G401 (cell line): Measurements from ENCODE around the gene CALHM1. TPM values are rescaled to one million over a fixed set of nuclear protein-coding genes. Genes with fewer than 3 reads are reported as not detected.
"Not testable (repeated sequence)": the region's sequence is repeated elsewhere in the genome, so short reads cannot be mapped to it uniquely, and the experiment has no call there.

ENCODE experiments used
- DNase-seq: peaks from one replicate; pipeline ENCODE4 v3.0.0-alpha.2; 2015; ENCODE audit warnings: low spot score
- in situ Hi-C: cut with HindIII; loops from 2 replicates; pipeline ENCODE4 v1.10.0; 2016; ENCODE audit warnings: low sequenced_read_pairs, mixed read lengths
- total RNA-seq: library from RNA; depleted of rRNA; stranded (reverse); fragments of >200 nt; shearing (Covaris generic); gene quantifications from 2 replicates; pipeline ENCODE4 v1.2.3, GENCODE V29; 2014

The CALHM1 gene
- total RNA-seq, 1 experiment from 2014 or later: not detected

DNA sequence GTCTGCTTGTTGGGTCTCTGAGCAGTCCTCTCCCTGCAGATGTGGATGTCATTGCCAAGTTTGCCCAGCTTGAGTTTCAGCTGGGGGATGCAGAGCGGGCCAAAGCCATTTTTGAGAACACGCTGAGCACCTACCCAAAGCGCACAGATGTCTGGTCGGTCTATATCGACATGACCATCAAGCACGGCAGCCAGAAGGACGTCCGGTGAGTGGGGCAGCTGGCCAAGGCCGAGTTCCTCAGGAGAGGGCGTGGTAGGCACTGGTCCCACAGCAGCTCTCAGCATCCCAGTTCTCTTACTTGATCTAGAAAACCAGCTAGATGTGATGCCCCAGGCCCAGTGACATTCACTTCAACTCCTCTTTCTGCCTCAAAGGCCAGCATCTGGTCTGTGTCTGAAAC, 14.2 kb downstream of the CALHM1 start:
- in situ Hi-C loops: no loop called here
- DNase-seq: no peak

DNA sequence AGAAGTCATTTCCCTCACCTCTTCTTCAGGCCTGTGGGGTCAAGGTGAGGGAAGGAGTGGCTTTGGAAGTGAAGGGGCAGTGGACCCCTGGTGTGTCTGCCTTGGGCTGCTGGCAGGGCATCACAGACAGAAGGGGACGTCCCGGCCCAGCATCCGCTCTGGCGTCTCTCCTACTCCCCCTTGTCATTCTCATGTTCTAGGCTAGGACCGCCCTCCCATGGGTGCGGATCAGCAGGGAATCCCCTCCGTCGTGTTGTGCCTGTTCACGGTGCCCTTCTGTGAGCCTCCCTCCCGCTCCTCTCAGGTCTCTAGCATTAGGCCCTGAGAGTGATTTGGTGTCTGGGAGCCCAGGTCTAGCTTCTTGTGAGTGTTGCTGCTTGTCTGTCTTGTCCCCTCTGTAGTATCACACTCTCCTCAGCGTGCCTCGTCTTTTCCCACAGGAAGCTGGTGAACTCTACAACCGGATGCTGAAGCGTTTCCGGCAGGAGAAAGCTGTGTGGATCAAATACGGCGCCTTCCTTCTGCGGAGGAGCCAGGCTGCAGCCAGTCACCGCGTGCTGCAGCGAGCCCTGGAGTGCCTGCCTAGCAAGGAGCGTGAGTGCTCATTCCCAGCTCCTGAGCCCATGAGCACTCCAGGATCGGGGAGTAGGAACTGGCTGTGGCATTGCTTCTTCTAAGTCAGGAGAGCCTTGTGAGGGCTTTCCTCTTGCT, 15.1 kb downstream of the CALHM1 start:
- no peak for DNase-seq
- in situ Hi-C loops: no loop called here

DNA sequence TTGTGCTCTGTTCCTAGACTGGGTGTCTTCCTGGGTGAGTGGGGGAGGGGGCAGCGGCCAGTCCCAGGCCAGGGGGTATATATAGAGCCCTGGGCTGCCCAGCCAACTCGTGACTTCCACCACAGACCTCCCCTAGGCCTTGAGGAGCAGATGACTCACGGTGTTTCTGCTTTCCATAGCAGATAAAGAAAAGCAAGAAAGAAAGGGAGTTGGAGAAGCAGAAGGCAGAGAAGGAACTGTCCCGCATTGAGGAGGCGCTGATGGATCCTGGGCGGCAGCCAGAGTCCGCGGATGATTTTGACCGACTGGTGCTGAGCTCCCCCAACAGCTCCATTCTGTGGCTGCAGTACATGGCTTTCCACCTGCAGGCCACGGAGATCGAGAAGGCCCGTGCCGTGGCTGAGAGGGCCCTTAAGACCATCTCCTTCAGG, 16.7 kb downstream of the CALHM1 start:
- DNase-seq: no peak
- in situ Hi-C loops: no loop called here

DNA sequence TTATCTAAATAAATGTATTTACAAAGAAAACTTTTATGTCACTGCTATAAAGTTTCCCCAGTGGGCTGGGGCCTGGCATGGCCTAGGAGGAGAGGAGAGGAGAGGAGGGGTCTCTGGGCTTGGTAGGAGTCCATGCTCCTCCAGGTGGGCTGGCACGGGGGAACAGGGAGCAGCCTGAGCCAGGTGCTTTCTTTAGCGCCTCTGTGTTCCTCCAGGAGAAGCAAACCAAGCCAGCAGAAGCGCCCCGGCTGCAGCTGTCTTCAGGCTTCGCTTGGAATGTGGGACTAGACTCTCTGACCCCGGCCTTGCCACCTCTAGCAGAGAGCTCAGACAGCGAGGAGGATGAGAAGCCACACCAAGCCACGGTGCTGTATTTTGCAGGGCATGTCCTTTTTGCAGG, 17.1 kb downstream of the CALHM1 start:
- in situ Hi-C loops: no loop called here
- no peak for DNase-seq

DNA sequence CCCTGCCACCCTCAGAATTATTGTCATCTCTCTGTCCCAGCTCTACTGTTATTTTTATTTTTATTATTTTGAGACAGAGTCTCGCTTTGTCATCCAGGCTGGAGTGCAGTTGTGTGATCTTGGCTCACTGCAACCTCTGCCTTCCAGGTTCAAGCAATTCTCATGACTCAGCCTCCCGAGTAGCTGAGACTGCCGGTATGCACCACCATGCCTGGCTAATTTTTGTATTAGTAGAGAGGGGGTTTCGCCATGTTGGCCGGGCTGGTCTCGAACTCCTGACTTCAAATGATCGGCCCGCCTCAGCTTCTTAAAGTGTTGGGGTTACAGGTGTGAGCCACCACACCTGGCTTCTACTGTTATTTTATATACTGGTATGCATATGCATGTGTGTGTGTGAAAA, 17.5 kb downstream of the CALHM1 start:
- DNase-seq: no peak
- in situ Hi-C loops: no loop called here

DNA sequence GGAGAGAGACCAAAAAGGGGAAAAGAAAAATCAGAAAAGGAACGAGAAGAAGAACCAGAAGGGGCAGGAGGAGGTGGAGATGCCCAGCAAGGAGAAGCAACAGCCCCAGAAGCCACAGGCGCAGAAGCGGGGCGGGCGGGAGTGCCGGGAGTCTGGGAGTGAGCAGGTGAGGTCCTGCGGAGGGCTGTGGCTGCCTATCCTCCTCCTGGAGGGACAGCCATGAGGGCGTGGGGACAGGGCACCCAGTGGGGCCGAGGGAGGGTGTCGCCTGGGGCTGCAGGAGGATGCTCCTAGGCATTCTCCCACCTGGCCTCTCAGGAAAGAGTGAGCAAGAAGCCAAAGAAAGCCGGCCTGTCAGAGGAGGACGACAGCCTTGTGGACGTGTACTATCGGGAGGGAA, 18.3 kb downstream of the CALHM1 start:
- DNase-seq: no peak
- in situ Hi-C loops: no loop called here

DNA sequence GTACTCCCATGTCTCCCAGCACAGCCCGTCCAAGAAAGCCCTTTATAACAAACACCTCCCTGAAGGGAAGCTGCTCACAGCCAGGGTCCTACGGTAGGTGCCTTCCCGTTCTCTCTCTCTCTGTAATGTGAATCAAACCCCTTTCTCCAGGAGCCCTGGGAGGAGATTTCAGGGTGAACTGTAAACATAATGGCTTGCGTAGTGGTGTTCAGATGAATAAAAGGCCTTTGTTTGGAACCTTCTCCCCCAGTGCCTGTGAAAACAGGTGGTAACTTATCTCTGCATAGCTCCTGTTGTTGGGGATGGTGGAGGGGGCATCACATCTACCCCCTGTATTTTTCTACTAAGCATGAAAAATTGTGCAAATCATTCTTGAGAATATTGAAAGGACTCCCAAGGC, 18.9 kb downstream of the CALHM1 start:
- no peak for DNase-seq
- in situ Hi-C loops: no loop called here

DNA sequence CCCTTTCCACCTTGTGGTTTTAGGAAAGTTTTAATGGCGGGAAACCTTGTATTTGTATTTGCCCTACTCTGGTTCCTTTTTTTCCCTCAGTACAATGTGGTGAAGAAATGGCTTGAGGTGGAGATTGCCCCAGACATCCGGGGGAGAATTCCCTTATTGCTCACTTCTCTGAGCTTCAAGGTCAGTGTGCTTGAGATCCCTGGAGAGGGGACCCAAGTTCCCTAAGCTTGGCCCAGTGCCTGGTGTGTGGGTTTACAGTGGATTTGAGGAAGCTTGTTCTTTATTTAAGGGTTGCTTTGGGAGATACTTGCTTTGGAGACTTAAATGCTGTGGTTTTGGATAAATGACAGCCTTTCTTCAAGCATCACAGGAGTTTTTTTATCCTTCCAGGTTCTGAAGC, 24.8 kb downstream of the CALHM1 start:
- no peak for DNase-seq
- in situ Hi-C loops: no loop called here

DNA sequence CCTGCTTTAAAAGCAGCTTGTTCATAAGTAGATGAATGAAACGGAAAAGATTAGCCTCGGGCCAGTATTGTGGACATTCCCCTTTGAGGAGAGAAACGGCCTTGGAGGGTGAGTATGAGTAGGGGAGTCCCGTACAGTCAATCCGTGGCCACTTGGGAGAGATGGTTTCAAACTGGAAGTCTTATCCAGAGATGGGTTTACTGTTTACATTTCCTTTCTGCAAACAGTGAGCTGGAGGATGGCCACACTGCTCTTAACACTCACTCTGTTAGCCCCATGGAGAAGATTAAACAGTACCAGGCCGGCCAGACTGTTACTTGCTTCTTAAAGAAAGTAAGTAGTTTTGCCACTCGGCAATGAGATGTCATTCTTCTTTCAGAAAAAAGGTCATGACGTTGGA, 26.8 kb downstream of the CALHM1 start:
- in situ Hi-C loops: no loop called here
- no peak for DNase-seq

DNA sequence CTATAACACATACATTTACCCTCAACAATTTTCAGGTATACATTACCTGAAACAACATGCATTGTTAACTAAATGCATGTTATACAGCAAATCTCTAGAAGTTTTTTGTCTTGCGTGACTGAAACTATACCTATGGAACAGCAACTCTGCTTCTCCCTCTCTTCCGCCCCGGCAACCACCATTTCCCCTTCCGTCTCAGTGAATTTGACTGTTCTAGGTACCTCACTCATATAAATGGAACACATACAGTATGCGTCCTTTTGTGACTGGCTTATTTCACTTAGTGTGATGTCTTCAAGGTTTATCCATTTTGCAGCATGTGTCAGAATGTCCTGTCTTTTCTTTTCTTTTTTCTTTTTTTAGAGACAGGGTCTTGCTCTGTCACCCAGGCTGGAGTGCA, 29.1 kb downstream of the CALHM1 start:
- in situ Hi-C loops: no loop called here
- DNase-seq: no peak

DNA sequence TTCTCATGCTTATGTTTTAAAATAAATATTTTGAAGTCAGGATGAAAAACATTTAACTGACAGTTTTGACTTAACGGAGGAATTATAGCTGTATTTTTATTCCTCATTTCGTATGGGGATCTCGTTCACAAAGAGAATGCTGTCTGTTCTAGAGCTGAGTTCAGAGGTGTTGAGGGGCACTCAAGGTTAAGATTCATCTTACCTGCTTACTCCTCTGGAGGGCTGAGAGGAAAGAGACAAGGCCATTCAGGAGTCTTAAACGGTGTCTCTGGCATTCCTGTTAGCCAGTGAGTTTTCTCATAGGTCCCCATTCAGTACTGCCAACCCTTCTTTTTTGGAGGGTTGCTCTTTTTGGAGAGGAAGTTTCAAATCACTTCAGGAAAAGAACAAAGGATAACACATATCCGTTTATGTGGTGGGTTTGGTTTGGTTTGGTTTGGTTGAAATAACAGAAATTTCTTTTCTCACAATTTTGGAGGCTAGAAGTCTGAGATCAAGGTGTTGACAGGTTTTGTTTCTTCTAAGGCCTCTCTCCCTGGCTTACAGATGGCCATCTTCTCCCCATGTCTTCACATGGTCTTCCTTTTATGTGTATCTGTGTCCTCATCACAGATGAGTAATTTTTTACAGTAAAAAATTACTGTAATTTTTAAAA, 29.6 kb downstream of the CALHM1 start:
- in situ Hi-C loops: no loop called here

DNA sequence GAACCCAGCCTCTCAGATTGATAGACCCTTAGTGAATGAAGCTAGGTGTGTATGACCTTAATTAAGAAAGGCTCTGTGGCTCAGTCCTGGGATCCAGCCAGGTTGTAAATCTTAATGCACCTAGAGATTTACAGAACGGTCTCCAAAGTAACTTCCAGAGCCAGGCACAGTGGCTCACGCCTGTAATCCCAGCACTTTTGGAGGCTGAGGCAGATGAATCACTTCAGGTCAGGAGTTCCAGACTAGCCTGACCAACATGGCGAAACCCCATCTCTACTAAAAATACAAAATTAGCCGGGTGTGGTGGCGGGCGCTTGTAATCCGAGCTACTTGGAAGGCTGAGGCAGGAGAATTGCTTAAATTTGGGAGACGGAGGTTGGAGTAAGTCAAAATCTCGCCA, 30.8 kb downstream of the CALHM1 start:
- in situ Hi-C loops: no loop called here
- no peak for DNase-seq

More for the DNA sequence above, 29.6 kb downstream of the CALHM1 start:
- DNase-seq: no peak

DNA sequence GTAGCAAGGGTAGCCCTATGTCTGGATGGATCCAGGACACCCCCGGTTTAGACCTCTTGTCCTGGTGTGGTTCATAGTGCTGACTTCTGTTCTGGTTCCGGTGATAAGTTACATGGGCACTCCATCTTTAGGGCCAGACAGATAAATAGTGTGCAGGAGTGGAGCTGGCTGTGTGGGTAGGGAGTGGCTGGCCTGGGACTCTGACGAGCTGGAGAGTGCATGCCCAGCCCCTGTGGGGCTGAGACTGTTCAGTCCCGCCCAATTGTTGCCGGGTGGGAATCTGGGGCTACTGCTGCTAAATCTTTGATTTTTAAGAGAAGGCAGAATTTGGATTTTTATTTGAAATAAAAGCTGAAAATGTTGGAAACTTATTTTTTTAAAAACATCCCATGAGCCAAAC, 35.0 kb downstream of the CALHM1 start:
- DNase-seq: no peak
- in situ Hi-C loops: no loop called here

DNA sequence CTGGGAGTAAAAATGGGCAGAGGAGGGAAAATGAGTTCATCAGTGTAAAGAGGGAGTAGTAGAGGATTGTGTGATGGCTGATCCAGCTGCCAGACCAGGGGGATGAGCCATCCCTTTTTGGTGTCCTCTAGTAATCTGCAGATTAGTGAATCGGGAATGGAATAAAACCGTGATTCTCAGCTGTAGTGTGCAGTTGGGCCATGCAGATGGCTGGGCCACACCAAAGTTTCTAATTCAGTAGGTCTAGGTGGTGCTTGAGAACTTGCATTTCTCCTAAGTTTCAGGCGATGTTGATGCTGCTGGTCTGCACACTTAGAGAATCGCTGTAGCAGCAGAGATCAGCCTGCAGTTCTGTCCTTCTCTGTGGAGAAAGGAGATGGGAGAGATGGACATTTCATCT, 39.6 kb downstream of the CALHM1 start:
- in situ Hi-C loops: no loop called here
- DNase-seq: no peak

DNA sequence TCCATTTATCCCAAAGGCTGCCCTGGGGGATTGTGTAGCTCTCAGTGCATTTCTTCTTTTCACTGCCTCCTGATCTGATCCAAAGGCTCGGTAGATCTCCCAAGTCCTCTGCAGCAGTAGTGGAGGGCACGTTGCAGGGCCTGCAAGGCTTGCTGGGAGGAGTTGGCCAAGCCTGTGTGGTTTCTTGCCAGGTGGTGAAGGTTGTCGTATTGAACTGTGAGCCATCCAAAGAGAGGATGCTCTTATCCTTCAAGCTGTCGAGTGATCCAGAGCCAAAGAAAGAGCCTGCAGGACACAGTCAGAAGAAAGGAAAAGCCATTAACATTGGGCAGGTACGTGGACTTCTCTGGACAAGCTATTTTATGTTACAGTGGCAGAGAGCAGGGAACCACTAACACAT, 41.1 kb downstream of the CALHM1 start:
- peak; percentile 90 for DNase-seq
- in situ Hi-C loops: no loop called here

DNA sequence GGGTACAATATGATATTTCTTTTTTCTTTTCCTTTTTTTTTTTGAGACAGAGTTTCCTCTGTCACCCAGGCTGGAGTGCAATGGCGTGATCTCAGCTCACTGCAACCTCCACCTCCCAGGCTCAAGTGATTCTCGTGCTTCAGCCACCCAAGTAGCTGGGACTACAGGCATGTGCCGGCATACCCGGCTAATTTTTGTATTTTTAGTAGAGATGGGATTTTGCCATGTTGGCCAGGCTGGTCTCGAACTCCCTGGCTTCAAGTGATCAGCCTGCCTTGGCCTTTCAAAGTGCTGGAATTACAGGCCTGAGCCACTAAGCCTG, 41.6 kb downstream of the CALHM1 start:
- in situ Hi-C loops, DNase-seq: not testable (repeated sequence)

DNA sequence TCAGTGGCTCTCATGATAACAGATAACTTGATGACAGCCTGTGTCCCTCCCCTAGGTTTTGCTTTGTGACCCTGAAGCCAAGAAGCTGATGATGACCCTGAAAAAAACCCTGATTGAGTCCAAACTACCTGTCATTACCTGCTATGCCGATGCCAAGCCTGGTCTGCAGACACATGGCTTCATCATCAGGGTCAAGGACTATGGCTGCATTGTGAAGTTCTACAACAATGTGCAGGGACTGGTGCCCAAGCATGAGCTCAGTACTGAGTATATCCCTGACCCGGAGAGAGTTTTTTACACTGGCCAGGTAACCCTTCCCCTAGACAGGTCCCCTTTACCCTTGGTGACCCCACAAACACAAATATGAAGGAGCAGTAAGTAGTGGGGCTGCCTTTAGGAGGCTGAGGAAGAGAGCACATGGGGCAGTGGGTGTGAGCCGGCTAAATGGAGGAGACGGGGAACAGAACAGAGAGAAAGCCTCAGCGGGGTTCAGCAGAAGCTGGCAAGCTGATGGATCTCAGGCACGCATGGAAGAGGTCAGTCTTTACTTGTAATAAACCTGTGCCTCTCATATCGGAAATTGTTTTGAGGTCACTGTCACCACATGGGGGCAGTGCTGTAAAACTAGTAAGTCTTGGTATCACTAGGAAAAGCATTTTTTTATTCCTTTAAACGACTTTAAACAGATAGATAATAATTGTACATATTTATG, 42.1 kb downstream of the CALHM1 start:
- peak; percentile 88 for DNase-seq
- in situ Hi-C loops: no loop called here

DNA sequence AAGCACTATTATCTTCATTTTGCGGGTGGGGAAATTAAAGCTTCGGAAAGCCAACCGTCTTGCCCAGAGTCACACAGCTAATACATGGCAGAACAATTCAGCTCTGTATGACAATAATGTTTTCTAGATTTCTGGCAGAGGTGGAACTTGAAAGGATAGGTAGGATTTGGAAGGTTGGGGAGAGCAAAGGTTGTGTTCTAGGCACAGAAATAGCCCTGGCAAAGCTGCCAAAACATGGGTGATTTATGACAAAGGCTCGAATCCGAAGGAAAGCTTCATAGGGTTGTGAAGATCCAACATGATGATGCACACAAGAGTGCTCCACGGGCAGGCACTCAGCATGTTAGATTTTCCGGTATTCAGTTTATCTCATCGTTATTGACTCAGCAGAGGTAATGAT, 43.1 kb downstream of the CALHM1 start:
- in situ Hi-C loops: no loop called here
- no peak for DNase-seq

DNA sequence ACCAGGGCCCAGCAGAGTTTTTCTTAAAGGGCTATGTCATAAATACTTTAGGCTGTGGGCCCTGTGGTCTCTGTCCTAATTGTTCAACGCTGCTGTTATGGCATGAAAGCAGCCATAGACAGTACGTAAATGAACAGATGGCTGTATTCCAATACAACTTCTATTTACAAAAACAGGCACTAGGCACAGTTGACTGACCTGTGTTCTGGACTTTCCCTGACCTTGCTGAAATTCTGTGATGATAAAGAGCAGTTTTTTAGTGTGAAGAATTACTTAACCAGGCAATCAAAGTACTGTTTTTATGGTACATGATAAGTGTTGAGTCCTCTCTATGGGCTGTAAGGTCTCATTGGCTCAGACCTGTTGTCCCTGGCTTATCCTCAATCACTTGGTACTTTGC, 45.1 kb downstream of the CALHM1 start:
- in situ Hi-C loops: no loop called here

More for the DNA sequence above, 45.1 kb downstream of the CALHM1 start:
- DNase-seq: no peak
